Airway epithelial cell (primary cell): ENCODE data around the gene ARGLU1. TPM values are rescaled to one million over a fixed set of nuclear protein-coding genes. Genes with fewer than 3 reads are reported as not detected.

ENCODE experiments used
- total RNA-seq: library from RNA; depleted of rRNA; stranded (reverse); fragments of >200 nt; gene quantifications from 2 replicates; pipeline ENCODE4 v1.2.3, GENCODE V29; 2015

ARGLU1 gene
- 23.7 and 40.1 TPM in 2 replicates for total RNA-seq

GRCh38 chr13:106567474-106568298 is at the start of gene ARGLU1:
Gene ARGLU1 (minus strand): TSS chr13:106568137. CDS start chr13:106567919, 218 bp downstream.

GRCh38 chr13:106535552-106536243 is 32.2 kb downstream of the ARGLU1 start, which contains the start of gene EFNB2:
Gene EFNB2 (minus strand): TSS chr13:106535662. CDS start chr13:106534964, 698 bp downstream.

Other genes starting within 250 kb of the ARGLU1 start
- gene EFNB2, start 32.5 kb downstream of the ARGLU1 start, total RNA-seq: 29.0 and 42.6 TPM in 2 replicates